ENCODE measurements around the gene TMEM114. TPM values are rescaled to one million over a fixed set of nuclear protein-coding genes. Genes with fewer than 3 reads are reported as not detected.
"Not testable (repeated sequence)": the region's sequence is repeated elsewhere in the genome, so short reads cannot be mapped to it uniquely, and the experiment has no call there.

The TMEM114 gene
- polyA plus RNA-seq, 1 donor from 2014 or later: 0.62 TPM

DNA sequence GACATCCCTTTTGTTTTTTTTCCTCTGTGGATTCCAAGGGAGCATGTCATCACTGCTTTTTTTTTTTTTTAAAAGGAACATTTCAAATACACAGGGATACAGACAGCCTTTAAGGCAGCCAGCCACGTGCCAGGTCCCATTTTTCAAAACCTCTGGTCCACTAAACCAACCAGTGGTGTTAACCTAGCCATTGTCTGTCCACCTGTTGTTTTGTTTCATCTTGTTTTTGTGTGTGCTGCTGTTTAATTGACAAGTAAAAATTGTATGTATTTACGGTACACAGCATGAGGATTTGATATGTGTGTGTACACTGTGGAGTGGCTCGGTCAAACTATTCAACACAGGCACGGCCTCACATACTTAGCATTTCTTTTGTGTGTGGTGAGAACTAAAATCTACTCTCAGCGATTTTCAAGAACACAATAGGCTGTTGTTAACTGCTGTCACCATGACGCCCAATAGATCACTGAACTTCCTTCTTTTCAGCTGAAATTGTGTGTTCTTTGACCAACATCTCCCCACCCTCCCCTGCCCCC lies 19.2 kb downstream of the TMEM114 start:
- H3K4me3 ChIP-seq (ENCODE audit: low read length): no peak overlapping the region
- no peaks in the 10 kb centered on the region for H3K36me3 ChIP-seq (ENCODE audit: insufficient read depth, low read length)
- H3F3A ChIP-seq (ENCODE audit: insufficient read depth, low read length, poor library complexity, severe bottlenecking): no peaks in the 10 kb centered on the region
- TF ChIP-seq MXI1 (conservative IDR thresholded peaks at IDR 0.05; ENCODE audit: poor library complexity, severe bottlenecking) (no peak), SMC3 (conservative IDR thresholded peaks at IDR 0.05; ENCODE audit: poor library complexity) (no peak), EZH2 (IDR thresholded peaks at IDR 0.05; ENCODE audit: borderline replicate concordance, insufficient read depth, low read length, poor library complexity, severe bottlenecking) (no peak), POLR2AphosphoS5 (IDR thresholded peaks at IDR 0.05) (no peak), TAF1 (IDR thresholded peaks at IDR 0.05; ENCODE audit: low read depth) (no peak), RAD21 (conservative IDR thresholded peaks at IDR 0.05) (no peak), EP300 (conservative IDR thresholded peaks at IDR 0.05; ENCODE audit: poor library complexity, severe bottlenecking) (no peak)
- TF ChIP-seq, protein P1, sequence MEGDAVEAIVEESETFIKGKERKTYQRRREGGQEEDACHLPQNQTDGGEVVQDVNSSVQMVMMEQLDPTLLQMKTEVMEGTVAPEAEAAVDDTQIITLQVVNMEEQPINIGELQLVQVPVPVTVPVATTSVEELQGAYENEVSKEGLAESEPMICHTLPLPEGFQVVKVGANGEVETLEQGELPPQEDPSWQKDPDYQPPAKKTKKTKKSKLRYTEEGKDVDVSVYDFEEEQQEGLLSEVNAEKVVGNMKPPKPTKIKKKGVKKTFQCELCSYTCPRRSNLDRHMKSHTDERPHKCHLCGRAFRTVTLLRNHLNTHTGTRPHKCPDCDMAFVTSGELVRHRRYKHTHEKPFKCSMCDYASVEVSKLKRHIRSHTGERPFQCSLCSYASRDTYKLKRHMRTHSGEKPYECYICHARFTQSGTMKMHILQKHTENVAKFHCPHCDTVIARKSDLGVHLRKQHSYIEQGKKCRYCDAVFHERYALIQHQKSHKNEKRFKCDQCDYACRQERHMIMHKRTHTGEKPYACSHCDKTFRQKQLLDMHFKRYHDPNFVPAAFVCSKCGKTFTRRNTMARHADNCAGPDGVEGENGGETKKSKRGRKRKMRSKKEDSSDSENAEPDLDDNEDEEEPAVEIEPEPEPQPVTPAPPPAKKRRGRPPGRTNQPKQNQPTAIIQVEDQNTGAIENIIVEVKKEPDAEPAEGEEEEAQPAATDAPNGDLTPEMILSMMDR (IDR thresholded peaks at IDR 0.05; ENCODE audit: poor library complexity, severe bottlenecking): no peak
- TF ChIP-seq, protein P2, sequence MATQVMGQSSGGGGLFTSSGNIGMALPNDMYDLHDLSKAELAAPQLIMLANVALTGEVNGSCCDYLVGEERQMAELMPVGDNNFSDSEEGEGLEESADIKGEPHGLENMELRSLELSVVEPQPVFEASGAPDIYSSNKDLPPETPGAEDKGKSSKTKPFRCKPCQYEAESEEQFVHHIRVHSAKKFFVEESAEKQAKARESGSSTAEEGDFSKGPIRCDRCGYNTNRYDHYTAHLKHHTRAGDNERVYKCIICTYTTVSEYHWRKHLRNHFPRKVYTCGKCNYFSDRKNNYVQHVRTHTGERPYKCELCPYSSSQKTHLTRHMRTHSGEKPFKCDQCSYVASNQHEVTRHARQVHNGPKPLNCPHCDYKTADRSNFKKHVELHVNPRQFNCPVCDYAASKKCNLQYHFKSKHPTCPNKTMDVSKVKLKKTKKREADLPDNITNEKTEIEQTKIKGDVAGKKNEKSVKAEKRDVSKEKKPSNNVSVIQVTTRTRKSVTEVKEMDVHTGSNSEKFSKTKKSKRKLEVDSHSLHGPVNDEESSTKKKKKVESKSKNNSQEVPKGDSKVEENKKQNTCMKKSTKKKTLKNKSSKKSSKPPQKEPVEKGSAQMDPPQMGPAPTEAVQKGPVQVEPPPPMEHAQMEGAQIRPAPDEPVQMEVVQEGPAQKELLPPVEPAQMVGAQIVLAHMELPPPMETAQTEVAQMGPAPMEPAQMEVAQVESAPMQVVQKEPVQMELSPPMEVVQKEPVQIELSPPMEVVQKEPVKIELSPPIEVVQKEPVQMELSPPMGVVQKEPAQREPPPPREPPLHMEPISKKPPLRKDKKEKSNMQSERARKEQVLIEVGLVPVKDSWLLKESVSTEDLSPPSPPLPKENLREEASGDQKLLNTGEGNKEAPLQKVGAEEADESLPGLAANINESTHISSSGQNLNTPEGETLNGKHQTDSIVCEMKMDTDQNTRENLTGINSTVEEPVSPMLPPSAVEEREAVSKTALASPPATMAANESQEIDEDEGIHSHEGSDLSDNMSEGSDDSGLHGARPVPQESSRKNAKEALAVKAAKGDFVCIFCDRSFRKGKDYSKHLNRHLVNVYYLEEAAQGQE (IDR thresholded peaks at IDR 0.05; ENCODE audit: borderline replicate concordance): no peak
- no peaks in the 10 kb centered on the region for H3K9me2 ChIP-seq (ENCODE audit: insufficient read depth, low read length)
- no peak overlapping the region for H3K4me2 ChIP-seq (ENCODE audit: low read length)
- H2AFZ ChIP-seq (ENCODE audit: low read depth, low read length): no peak overlapping the region
- H3K27ac ChIP-seq (ENCODE audit: low read length): no peak overlapping the region
- no peaks in the 10 kb centered on the region for H4K20me1 ChIP-seq (ENCODE audit: insufficient read depth)
- no peaks in the 10 kb centered on the region for H3K9me3 ChIP-seq (ENCODE audit: low read length)
- no peaks in the 10 kb centered on the region for H3K79me2 ChIP-seq (replicated peaks; ENCODE audit: insufficient read depth, low read length)
- no peak overlapping the region for H3K9ac ChIP-seq (ENCODE audit: low read length)
- no peaks in the 10 kb centered on the region for H3K27me3 ChIP-seq (ENCODE audit: insufficient read depth, low read depth, low read length)

DNA sequence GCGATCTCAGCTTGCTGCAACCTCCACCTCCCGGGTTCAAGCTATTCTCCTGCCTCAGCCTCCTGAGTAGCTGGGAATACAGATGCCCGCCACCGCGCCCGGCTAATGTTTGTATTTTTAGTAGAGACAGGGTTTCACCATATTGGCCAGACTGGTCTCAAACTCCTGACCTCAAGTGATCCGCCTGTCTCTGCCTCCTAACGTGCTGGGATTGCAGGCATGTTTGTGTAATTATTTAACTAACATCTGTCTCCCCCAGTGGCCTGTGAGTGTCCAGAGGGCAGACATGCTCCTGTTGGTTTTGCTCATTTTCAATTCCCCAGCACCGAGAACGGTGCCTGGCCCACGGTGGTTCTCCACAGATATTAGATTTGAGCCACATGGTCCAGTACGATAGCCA lies 19.9 kb downstream of the TMEM114 start:
- not testable (repeated sequence) for H3K9me2 ChIP-seq (ENCODE audit: insufficient read depth, low read length); H2AFZ ChIP-seq (ENCODE audit: low read depth, low read length); H3K4me2 ChIP-seq (ENCODE audit: low read length); H3K27me3 ChIP-seq (ENCODE audit: insufficient read depth, low read depth, low read length); H3K36me3 ChIP-seq (ENCODE audit: insufficient read depth, low read length); H3K9ac ChIP-seq (ENCODE audit: low read length); H3K4me3 ChIP-seq (ENCODE audit: low read length); H3K79me2 ChIP-seq (replicated peaks; ENCODE audit: insufficient read depth, low read length); H4K20me1 ChIP-seq (ENCODE audit: insufficient read depth); H3K27ac ChIP-seq (ENCODE audit: low read length); H3F3A ChIP-seq (ENCODE audit: insufficient read depth, low read length, poor library complexity, severe bottlenecking); H3K9me3 ChIP-seq (ENCODE audit: low read length)
